DOHH2 (cell line): ENCODE data around the gene GATM.

Source experiments
- H3F3A ChIP-seq: fragments of 200-600 bp; sonication (generic), shearing (Covaris generic); 2 replicates; pipeline ENCODE4 v1.6.0; 2016; ENCODE audit warnings: antibody characterized with exemption, mild to moderate bottlenecking; ENCODE audit not compliant: control insufficient read depth, insufficient read depth
- H3K27ac ChIP-seq: fragments of 200-600 bp; sonication (generic); 2 replicates; pipeline ENCODE4 v1.5.1; 2014; ENCODE audit warnings: low read depth, mild to moderate bottlenecking, low read length, moderate library complexity
- H3K27me3 ChIP-seq: fragments of 200-600 bp; sonication (generic); 2 replicates; pipeline ENCODE4 v1.6.1; 2014; ENCODE audit warnings: mild to moderate bottlenecking, low read length, mixed read lengths; ENCODE audit not compliant: control insufficient read depth
- H3K36me3 ChIP-seq: fragments of 200-600 bp; sonication (generic); 2 replicates; pipeline ENCODE4 v1.6.1; 2014; ENCODE audit warnings: mild to moderate bottlenecking, low read length, moderate library complexity, mixed read lengths; ENCODE audit not compliant: control insufficient read depth
- H3K4me1 ChIP-seq: fragments of 200-600 bp; sonication (generic); 2 replicates; pipeline ENCODE4 v1.6.1; 2014; ENCODE audit warnings: mild to moderate bottlenecking, low read length, mixed read lengths; ENCODE audit not compliant: control insufficient read depth
- H3K4me2 ChIP-seq: fragments of 200-600 bp; sonication (generic); 2 replicates; pipeline ENCODE4 v1.6.0; 2014; ENCODE audit warnings: mild to moderate bottlenecking, low read length, moderate library complexity
- H3K4me3 ChIP-seq: fragments of 200-600 bp; sonication (generic); 2 replicates; pipeline ENCODE4 v1.5.1; 2014; ENCODE audit warnings: mild to moderate bottlenecking, low read length, mixed read lengths
- H3K79me2 ChIP-seq: fragments of 200-600 bp; sonication (generic); 2 replicates; pipeline ENCODE4 v1.6.1; 2014; ENCODE audit warnings: mild to moderate bottlenecking, low read length, mixed read lengths; ENCODE audit not compliant: control insufficient read depth
- H3K9me2 ChIP-seq: fragments of 200-600 bp; sonication (generic); replicated peaks from 2 replicates; pipeline ENCODE4 v1.6.1; 2014; ENCODE audit warnings: mild to moderate bottlenecking, low read length, mixed read lengths; ENCODE audit not compliant: control insufficient read depth
- H3K9me3 ChIP-seq: fragments of 200-600 bp; sonication (generic); 2 replicates; pipeline ENCODE4 v1.6.1; 2014; ENCODE audit warnings: antibody characterized with exemption, low read length, mixed read lengths; ENCODE audit not compliant: control insufficient read depth, insufficient read depth
- H4K20me1 ChIP-seq: fragments of 200-600 bp; sonication (generic); 2 replicates; pipeline ENCODE4 v1.6.0; 2014; ENCODE audit warnings: low read depth, mild to moderate bottlenecking, antibody characterized with exemption, low read length, moderate library complexity; ENCODE audit not compliant: control insufficient read depth, insufficient read depth
- EZH2phosphoT487 ChIP-seq: fragments of 200-600 bp; sonication (generic); IDR thresholded peaks from 2 replicates; pipeline ENCODE4 v1.6.1; 2017; ENCODE audit warnings: borderline replicate concordance, mild to moderate bottlenecking, antibody characterized with exemption, low read length, moderate library complexity, mixed read lengths
- TF ChIP-seq, protein P1 (sequence below): fragments of 200-600 bp; sonication (generic); IDR thresholded peaks from one replicate; pipeline ENCODE4 v1.5.1; 2014; ENCODE audit warnings: antibody characterized with exemption, mild to moderate bottlenecking, low read depth, low read length; ENCODE audit not compliant: poor library complexity, severe bottlenecking

Gene GATM

GRCh38 chr15:45377609-45378148 lies 665 bp downstream of the GATM start:
- Histone ChIP-seq H3K79me2 (no peaks in the 10 kb centered on the region), H3K9me3 (no peaks in the 10 kb centered on the region), H3K36me3 (peaks cover 5% of the 10 kb centered on the region; the same call in 1 of the 2 replicates), H3F3A (no peaks in the 10 kb centered on the region), H3K4me3 (peak overlapping the region; percentile 79), H3K27ac (no peak overlapping the region), H3K4me1 (peaks cover 19% of the 10 kb centered on the region), H3K27me3 (peaks cover 21% of the 10 kb centered on the region), H3K9me2 (no peaks in the 10 kb centered on the region), H3K4me2 (peak overlapping the region; percentile 77), H4K20me1 (no peaks in the 10 kb centered on the region)
- no peak for TF ChIP-seq EZH2phosphoT487
- TF ChIP-seq, protein P1, sequence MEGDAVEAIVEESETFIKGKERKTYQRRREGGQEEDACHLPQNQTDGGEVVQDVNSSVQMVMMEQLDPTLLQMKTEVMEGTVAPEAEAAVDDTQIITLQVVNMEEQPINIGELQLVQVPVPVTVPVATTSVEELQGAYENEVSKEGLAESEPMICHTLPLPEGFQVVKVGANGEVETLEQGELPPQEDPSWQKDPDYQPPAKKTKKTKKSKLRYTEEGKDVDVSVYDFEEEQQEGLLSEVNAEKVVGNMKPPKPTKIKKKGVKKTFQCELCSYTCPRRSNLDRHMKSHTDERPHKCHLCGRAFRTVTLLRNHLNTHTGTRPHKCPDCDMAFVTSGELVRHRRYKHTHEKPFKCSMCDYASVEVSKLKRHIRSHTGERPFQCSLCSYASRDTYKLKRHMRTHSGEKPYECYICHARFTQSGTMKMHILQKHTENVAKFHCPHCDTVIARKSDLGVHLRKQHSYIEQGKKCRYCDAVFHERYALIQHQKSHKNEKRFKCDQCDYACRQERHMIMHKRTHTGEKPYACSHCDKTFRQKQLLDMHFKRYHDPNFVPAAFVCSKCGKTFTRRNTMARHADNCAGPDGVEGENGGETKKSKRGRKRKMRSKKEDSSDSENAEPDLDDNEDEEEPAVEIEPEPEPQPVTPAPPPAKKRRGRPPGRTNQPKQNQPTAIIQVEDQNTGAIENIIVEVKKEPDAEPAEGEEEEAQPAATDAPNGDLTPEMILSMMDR, result no peak

- Histone ChIP-seq H3K4me3 (peak overlapping the region; percentile 79), H3K4me2 (peak overlapping the region; percentile 77), H3F3A (no peaks in the 10 kb centered on the region), H3K9me3 (no peaks in the 10 kb centered on the region), H4K20me1 (no peaks in the 10 kb centered on the region), H3K36me3 (peaks cover 5% of the 10 kb centered on the region; the same call in 1 of the 2 replicates), H3K27ac (no peak overlapping the region), H3K9me2 (no peaks in the 10 kb centered on the region), H3K27me3 (peaks cover 21% of the 10 kb centered on the region), H3K4me1 (peaks cover 19% of the 10 kb centered on the region), H3K79me2 (no peaks in the 10 kb centered on the region)
- TF ChIP-seq, protein P1, result no peak
- no peak for TF ChIP-seq EZH2phosphoT487
These were observed 1.3 kb downstream of the GATM start for GRCh38 chr15:45376967-45377608.

DNA sequence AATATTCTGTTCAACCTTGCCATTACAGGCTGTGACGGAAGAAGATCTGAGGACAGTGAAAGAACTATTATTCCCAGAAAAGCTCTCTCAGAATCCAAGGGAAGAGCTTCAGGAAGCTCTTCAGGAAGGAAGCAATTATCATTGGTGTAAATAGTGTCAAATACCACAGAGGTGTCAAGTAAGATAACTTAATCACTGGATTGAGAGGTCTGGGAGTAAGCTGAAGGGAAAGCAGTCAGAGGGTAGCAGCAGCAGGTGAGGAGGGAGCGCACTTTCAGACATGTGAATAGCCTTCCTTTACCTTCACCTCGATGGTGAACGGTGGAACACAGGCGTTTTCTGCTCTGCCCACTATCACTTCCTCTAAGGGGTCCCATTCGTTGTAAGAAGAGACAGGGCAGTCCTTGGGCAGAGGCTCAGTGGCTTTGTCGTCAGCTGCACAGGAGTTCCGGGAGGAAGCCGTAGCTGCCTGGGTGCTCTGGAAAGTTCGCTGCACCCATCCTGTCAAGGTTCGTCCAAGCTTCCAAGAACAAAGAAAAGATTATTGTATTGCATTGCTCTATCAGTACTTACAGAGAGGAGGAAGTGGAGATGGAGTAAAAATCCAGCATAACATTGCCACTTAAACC lies 1.9 kb downstream of the GATM start:
- H3K27me3 ChIP-seq, result peaks cover 21% of the 10 kb centered on the region

More for the DNA sequence above, 1.9 kb downstream of the GATM start:
- H4K20me1 ChIP-seq, result no peaks in the 10 kb centered on the region
- no peak overlapping the region for H3K4me3 ChIP-seq
- peaks cover 19% of the 10 kb centered on the region for H3K4me1 ChIP-seq
- TF ChIP-seq, protein P1, result no peak
- TF ChIP-seq EZH2phosphoT487, result no peak
- H3K27ac ChIP-seq, result no peak overlapping the region
- no peaks in the 10 kb centered on the region for H3F3A ChIP-seq
- H3K9me2 ChIP-seq, result no peaks in the 10 kb centered on the region
- peaks cover 5% of the 10 kb centered on the region; the same call in 1 of the 2 replicates for H3K36me3 ChIP-seq
- H3K9me3 ChIP-seq, result no peaks in the 10 kb centered on the region
- no peaks in the 10 kb centered on the region for H3K79me2 ChIP-seq
- peak overlapping the region; percentile 77; the same call in 1 of the 2 replicates for H3K4me2 ChIP-seq
